Stimulated activated naive CD8-positive, alpha-beta T cell treated with anti-CD3 and anti-CD28 coated beads, Interleukin-15, amount 100 ng/mL, for 72 hours (primary cell): ENCODE results near the gene NPAS2.
A peak's percentile ranks its signal among the peaks of the same experiment; 100 is the strongest.

Source experiments
- ATAC-seq: fragments of 150-1000 bp; cut with Tn5 transposase; 2 replicates; pipeline ENCODE4 v1.10.0; 2021; ENCODE audit warnings: mild to moderate bottlenecking, moderate library complexity
- DNase-seq, 2 donors: peaks; one replicate each; pipeline ENCODE4 v3.0.0; 2021 to 2022
- H3K27ac Mint-ChIP-seq, 2 donors: one replicate each; pipeline ENCODE4 v1.8.0; 2022; ENCODE audit warnings: mild to moderate bottlenecking in 2 of 2, mixed read lengths in 2 of 2, moderate library complexity in 2 of 2
- H3K27me3 Mint-ChIP-seq: one replicate; pipeline ENCODE4 v1.8.0; 2022; ENCODE audit warnings: mixed read lengths
- H3K4me1 Mint-ChIP-seq: one replicate; pipeline ENCODE4 v1.8.0; 2022; ENCODE audit warnings: mild to moderate bottlenecking, mixed read lengths
- H3K4me3 Mint-ChIP-seq, 2 donors: one replicate each; pipeline ENCODE4 v1.8.0; 2022; ENCODE audit warnings: mild to moderate bottlenecking in 2 of 2, mixed read lengths in 2 of 2, moderate library complexity in 1 of 2
- H3K9me3 Mint-ChIP-seq, 2 donors: one replicate each; pipeline ENCODE4 v1.8.0; 2022; ENCODE audit warnings: mixed read lengths in 2 of 2

NPAS2 gene

DNA sequence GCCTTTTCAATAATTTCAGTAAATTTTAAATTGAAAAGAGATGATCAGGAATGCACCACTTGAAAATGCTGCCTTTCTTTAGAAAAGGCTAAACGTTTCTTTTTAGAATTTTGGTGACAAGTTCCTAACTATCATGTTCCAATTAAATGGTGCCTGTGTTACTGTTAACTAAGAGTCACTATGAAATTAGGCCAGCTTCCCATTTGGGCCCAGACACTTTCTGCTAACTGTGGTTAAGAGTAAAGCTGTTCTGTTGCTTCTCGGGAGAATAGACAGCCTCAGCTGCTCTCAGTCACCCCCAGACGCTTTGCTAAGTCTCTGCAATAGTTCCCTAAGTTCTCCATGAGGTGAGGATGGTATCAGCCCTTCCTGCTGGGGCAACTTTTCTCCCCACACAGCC is 90.2 kb downstream of the NPAS2 start:
- no peaks in the 10 kb centered on the region for H3K27me3 Mint-ChIP-seq
- no peak overlapping the region for H3K27ac Mint-ChIP-seq
- no peaks in the 10 kb centered on the region for H3K9me3 Mint-ChIP-seq
- DNase-seq (no peak), ATAC-seq (no peak)
- H3K4me1 Mint-ChIP-seq, result peaks cover 18% of the 10 kb centered on the region
- no peak overlapping the region for H3K4me3 Mint-ChIP-seq

DNA sequence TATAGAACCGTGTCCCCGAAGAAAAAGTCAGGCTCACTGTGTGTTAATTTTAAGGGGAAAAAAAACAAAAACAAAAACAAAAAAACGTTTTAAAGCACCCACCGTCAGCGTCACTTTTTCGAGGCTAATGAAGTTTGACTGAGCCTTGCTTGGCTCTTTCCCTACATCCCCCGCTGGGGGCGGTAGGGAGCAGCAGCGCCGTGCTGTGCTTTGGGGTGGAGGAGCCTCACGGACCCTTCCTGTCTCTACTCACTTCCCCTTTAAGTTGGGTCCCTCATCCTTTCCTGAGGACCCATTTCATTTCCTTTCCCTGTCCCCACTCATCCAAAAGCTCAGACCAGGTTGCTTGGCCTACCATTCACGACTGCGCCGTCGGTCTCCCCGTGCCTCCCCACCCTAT is 99.4 kb downstream of the NPAS2 start:
- Mint-ChIP-seq H3K27me3 (no peaks in the 10 kb centered on the region), H3K27ac (no peak overlapping the region), H3K4me3 (no peak overlapping the region), H3K4me1 (peaks cover 4% of the 10 kb centered on the region), H3K9me3 (no peaks in the 10 kb centered on the region)
- ATAC-seq, result peak; percentile 48
- peak in 1 of 2 donors; percentile 12 for DNase-seq

DNA sequence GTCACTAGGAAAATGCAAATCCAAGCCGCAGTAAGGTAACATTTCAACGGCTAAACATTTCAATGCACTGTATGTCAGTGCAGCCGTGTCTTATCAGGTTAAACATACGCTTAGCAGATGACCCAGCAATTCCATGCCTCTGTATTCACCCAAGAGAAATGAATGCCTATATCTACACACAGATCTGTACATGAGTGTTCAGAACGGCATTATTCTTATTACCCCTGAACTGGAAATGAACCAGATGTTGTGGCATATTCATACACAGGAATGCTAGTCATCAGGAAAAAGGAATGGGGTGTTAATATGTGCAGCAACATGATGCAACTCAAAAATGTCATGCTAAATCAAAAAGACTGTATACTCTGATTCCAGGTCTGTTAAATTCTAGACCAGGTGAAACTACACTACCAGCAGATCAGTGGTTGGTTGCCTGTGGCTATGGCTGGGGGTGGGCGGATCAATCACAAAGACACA is 101.8 kb downstream of the NPAS2 start:
- Mint-ChIP-seq H3K27me3 (no peaks in the 10 kb centered on the region), H3K4me1 (peaks cover 8% of the 10 kb centered on the region), H3K4me3 (no peak overlapping the region), H3K9me3 (no peaks in the 10 kb centered on the region), H3K27ac (no peak overlapping the region)
- ATAC-seq, result no peak
- no peak for DNase-seq

DNA sequence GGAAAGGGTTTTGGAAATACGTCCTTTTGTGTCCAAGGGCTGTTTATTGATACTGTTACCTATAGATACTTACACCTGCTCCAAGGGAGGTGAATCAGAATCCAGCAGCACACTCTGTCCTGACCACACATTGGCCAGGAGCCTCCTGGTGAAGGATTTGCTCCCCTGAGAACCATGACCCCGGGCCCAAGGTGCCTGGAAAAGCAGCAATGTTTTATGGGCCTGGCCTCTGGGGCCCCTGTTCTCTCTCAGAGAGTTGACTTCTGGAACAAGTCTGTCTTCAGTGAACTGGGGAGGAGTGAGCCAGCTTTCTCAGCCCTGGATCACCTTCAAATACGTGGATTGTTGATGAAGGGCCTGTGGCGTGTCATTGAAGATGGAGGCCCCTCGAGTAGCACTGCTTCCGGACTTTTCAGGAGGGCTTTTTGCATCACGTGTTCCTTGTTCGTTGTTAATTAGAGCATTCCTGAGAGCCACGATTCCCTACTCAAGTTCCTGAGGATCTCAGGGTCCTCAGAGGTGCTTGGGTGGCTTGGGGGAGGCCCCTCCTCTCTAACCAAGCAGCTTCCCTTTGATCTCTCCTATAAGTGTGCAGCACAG is 103.6 kb downstream of the NPAS2 start:
- ATAC-seq (no peak), DNase-seq (no peak)
- Mint-ChIP-seq H3K9me3 (no peaks in the 10 kb centered on the region), H3K4me1 (peaks cover 8% of the 10 kb centered on the region), H3K27me3 (no peaks in the 10 kb centered on the region), H3K27ac (peak overlapping the region in 1 of 2 donors; percentile 14), H3K4me3 (no peak overlapping the region)

DNA sequence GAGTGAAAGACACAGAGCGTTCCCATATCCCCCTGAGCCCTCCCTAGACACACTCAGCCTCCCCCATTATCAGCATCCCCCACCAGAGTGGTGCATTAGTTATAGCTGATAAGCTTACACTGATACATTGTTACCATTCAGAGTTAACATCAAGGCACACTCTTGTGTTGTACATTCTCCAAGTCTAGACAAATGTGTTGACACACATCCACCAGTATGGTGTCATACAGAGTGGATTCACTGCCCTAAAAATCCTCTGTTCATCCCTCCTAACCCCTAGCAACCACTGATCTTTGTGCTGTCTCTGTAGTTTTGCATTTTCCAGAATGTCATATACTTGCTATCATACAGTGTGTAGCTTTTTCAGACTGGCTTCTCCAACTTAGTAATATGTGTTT is 104.2 kb downstream of the NPAS2 start:
- Mint-ChIP-seq H3K4me3 (no peak overlapping the region), H3K9me3 (no peaks in the 10 kb centered on the region), H3K4me1 (peaks cover 8% of the 10 kb centered on the region), H3K27ac (peak overlapping the region in 1 of 2 donors; percentile 88), H3K27me3 (no peaks in the 10 kb centered on the region)
- DNase-seq (no peak), ATAC-seq (peak; percentile 10)

DNA sequence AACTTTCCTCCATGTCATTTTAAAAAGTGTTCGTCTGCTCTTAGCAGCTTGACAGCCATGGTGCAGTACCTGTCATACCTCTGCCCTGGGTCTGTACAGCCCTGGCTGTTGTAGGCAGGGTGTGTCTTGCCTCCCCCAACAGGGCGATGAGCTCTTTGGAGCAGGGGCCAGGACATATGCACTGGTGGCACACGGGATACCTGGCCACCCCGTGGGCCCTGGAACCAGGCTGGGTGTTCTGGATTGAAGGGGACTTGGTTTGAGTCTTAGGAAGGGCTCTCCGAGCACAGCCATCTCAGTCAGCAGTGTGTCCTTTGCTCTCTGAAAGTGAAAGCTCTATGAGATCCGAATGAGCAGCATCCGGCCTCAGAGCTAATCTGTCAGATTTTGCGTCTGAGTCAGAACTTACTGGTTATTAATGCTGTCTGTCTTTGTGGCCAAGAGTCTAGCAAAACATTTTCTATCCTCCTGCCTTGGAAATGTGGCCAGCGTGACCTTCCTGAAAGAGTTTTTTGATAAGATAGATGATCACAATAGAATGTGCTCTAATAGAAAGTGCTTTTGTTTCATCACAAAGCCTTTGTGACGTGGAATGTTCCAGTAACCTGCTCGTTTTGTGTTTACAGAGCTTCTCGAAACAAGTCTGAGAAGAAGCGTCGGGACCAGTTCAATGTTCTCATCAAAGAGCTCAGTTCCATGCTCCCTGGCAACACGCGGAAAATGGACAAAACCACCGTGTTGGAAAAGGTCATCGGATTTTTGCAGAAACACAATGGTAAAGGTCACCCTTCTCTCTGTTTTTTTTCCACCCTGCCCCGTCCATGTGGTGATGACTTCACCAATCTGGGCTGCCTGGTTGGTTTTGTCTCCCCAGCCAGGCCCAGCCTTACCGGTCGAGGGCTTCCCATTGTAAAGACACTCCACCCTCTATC is 104.8 kb downstream of the NPAS2 start:
- H3K9me3 Mint-ChIP-seq, result no peaks in the 10 kb centered on the region
- H3K27me3 Mint-ChIP-seq, result no peaks in the 10 kb centered on the region
- ATAC-seq, result peak; percentile 86
- peak overlapping the region in 1 of 2 donors; percentile 88 for H3K27ac Mint-ChIP-seq
- H3K4me3 Mint-ChIP-seq, result peak overlapping the region; percentile 31 to 32
- DNase-seq, result peak in 1 of 2 donors; percentile 22
- H3K4me1 Mint-ChIP-seq, result peaks cover 8% of the 10 kb centered on the region

DNA sequence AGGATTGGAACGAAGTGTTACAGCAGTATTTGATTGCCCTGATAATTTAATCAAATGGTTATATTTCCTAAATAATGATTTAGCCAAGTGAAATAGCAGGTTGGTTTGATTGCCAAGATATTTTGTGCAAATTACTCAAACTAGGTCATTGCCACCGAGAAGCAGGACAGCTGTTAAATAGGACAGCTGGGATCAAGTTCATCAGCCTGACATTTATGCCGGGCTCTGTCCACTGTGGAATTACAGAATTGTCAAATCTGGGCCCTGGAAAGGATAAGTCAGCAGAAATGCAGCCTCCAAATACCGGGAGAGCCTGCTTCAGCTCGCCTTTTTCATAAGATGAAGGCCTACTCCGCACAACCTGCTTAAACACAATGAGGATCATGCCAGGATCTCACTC is 108.3 kb downstream of the NPAS2 start:
- Mint-ChIP-seq H3K4me1 (peaks cover 8% of the 10 kb centered on the region), H3K27ac (no peak overlapping the region), H3K27me3 (no peaks in the 10 kb centered on the region), H3K4me3 (no peak overlapping the region), H3K9me3 (no peaks in the 10 kb centered on the region)
- DNase-seq, result no peak
- ATAC-seq, result no peak

DNA sequence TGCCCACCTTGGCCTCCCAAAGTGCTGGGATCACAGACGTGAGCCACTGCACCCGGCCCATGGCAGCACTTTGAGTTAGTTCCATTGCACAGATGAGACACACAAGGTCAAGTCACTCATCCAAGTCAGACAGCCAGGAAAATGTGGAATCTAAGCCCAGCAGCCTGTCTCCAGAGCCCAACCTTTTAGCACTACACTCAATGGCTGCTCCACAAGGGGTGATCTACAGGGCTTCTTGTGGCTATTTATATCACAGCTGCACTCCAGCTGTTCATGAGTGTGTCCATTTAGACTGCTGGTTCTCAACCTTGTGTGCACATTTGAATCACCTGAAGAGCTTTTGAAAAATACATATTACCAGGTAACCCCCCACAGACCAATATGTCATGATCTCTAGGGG is 109.2 kb downstream of the NPAS2 start:
- no peak for DNase-seq
- Mint-ChIP-seq H3K4me1 (peaks cover 6% of the 10 kb centered on the region), H3K4me3 (no peak overlapping the region)

DNA sequence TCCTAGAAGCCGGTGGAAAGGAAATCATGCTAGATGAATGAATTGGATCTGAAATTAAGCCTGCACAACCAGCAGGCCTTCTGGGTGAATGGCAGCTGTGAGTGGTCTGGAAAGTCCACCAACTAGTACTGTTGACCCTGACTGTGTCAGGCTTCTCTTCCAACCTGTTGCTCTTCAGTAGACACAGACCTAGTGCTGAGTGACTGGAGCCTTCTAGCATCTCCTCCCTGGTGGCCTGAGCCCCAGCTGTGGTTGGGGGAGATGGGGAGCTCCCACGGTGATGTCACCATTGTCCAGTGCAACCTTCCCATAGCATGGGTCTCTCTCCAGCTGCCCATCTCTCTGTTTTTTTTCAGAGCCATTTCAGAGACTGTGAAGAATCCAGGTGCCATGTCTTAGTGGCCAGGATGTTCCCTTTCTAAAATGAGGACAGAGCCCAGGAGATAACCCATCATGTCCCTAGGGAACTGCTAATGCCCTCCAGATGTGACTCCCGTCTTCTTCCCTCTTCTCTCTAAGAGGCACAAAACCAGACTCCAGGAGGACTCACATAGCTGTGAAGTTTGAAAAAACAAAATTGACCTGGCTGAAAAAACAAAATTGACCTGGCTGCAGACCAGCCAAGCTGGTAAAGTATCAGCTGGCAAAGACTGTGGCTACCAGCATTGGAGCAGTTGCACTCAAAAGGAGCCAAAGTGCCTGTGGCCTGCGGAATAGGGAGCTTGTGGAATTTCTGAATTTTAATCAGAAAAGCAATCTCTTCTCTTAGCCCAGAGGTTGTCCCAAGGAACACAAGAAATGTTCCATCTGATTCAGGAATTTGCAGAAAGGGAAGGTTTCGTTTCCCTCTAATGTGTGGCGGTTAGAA is 114.8 kb downstream of the NPAS2 start:
- H3K27ac Mint-ChIP-seq, result no peak overlapping the region
- H3K9me3 Mint-ChIP-seq, result no peaks in the 10 kb centered on the region
- no peak for DNase-seq
- H3K27me3 Mint-ChIP-seq, result no peaks in the 10 kb centered on the region
- H3K4me1 Mint-ChIP-seq, result peaks cover 7% of the 10 kb centered on the region
- H3K4me3 Mint-ChIP-seq, result no peak overlapping the region
- no peak for ATAC-seq

More for the DNA sequence above, 109.2 kb downstream of the NPAS2 start:
- no peak for ATAC-seq
- Mint-ChIP-seq H3K27ac (no peak overlapping the region), H3K27me3 (no peaks in the 10 kb centered on the region), H3K9me3 (no peaks in the 10 kb centered on the region)

DNA sequence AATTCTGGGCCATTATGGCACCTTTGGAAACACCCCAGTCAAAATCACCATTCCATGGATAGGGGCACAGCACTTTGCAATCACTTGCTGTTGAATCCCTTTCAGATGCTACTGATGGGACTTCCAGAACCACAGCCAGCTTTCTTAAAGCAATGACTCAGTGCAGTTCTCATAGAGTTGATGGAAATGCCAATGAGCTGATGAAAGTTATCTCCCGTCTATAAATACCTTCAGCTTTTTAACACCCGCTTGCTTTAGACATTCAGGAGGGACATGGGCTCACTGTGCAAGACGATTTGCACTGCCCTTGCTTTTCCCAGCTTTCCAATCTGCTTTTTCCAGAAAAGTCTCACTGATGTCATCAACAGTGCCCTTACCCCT is 115.4 kb downstream of the NPAS2 start:
- H3K4me1 Mint-ChIP-seq, result peaks cover 9% of the 10 kb centered on the region
- H3K27me3 Mint-ChIP-seq, result no peaks in the 10 kb centered on the region
- no peak overlapping the region for H3K27ac Mint-ChIP-seq
- DNase-seq (no peak), ATAC-seq (no peak)
- H3K4me3 Mint-ChIP-seq, result no peak overlapping the region
- no peaks in the 10 kb centered on the region for H3K9me3 Mint-ChIP-seq

DNA sequence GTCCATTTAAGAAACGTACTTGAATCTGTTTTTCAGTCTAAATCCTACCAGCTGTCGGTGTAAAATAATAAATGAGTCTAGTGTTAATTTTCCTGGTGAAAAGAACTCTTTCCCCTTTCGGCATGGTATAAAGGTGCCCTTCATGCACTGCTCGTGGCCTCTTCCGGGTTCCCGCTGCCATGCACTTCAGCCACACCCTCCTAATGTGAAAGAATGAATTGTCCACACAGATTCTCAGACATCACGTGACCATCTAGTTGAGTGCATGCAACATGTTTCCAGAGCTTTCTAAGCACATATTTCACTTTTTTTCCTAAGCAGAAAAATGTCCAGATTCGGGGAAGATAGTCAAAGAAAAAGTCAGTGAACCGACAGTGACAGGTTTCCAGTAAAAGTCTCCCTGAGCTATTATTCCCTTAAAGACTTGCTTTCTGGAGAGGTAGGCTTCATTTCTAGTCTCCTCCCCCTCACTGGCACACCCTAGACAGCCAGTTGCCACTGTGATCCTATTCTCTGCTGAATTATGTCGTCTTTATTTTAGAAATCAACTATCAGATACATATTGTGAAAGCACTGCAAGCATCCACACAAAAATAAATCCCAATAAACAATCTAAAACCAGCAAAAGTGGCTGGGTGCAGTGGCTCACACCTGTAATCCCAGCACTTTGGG is 116.3 kb downstream of the NPAS2 start:
- DNase-seq (no peak), ATAC-seq (no peak)
- Mint-ChIP-seq H3K27ac (no peak overlapping the region), H3K9me3 (no peaks in the 10 kb centered on the region), H3K4me1 (peaks cover 18% of the 10 kb centered on the region), H3K4me3 (no peak overlapping the region), H3K27me3 (no peaks in the 10 kb centered on the region)

DNA sequence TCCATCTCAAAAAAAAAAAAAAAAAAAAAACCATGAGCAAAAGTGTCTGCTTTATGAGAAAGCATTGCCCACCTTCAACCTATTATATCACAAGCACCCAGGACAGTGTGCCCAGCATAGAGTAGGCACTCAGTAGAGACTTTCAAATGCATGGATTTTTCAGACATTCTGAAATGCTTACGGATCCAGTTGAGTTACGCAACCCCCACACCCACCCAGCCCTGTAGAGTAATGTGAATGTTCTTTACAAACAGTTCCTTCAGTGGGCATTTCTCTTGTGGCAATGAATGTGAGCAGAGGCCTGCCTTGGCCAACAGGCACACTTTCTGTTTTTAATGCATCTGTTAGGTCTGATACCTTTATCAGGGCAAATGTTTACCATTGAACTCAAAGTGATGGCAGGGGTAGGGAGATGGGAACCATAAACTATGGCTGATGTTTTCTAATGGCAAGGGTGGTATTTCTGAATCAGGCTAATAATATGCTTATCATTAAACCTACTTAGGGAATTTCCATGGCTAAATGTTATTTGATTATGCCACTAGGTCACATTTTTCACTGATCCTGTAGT is 117.1 kb downstream of the NPAS2 start:
- no peaks in the 10 kb centered on the region for H3K27me3 Mint-ChIP-seq
- H3K27ac Mint-ChIP-seq, result no peak overlapping the region
- no peak for DNase-seq
- no peak overlapping the region for H3K4me3 Mint-ChIP-seq
- peaks cover 26% of the 10 kb centered on the region for H3K4me1 Mint-ChIP-seq
- H3K9me3 Mint-ChIP-seq, result no peaks in the 10 kb centered on the region
- no peak for ATAC-seq

DNA sequence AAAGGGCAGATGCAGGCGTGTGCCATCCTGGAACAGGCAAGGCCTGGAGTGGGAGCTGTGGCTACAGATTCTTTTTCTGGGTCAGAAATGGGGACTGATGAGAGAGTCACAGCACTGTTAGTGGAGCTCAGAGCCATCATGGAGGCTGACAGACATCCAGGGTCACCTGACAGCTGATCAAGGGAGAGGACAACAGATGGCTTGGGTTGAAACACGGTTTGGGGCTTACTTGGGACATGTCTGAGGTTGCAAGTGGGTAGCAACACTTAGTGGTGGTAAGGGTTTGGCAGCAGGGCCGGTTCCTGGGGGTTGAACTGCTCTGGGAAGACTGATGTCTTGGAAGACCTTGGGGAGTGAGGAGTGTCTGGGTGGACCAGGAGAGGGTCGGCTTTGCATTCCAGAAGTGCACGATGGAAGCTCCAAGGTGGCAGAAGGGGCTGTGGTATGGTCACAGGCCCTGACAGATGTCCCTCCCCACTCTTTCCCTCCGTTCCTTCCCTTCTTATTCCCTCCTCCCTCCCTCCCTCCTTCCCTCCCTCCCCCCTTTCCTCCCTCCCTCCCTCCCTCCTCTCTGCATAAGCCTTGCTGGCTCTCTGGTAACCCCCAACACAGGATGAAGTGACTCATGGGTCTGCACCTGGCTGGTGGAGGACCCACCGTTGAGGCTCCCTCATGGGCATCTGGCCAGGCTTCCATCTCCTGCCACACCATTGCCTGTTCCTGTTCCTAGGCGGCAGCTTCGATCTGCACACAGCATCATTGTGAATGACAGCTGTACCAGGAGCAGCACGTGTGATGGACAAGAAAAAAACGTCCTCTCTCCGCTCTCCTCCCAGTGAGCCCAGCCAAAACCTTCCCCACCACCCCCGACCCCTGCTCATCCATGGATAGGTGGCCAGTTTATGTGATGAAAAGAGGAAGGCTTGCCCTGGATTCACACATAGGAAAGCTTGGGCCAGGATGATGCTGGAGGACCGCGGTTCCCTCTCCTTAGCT is 118.4 kb downstream of the NPAS2 start:
- peak overlapping the region; percentile 54 to 88 for H3K27ac Mint-ChIP-seq
- no peak for DNase-seq
- H3K27me3 Mint-ChIP-seq, result no peaks in the 10 kb centered on the region
- ATAC-seq, result peak; percentile 27
- H3K9me3 Mint-ChIP-seq, result no peaks in the 10 kb centered on the region
- no peak overlapping the region for H3K4me3 Mint-ChIP-seq
- H3K4me1 Mint-ChIP-seq, result peaks cover 26% of the 10 kb centered on the region

DNA sequence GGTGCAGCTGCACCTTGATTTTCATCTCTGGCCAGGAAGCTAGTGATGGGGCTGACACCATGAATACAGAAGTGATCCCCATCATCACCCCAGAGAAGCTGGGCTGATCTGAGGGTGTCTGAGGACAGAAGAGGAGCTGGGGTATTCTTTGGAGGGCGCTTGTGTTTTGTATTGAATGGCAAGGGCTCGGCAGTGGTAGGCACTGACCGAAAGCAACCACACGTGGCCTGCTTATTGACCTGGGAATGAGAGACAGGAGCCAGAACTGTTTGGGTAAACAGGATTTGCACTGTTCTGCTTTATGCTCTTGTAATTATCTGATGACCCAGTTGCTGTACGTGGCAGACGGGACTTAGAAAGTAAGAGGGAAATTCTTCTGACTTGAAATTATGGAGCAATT is 119.5 kb downstream of the NPAS2 start:
- H3K27me3 Mint-ChIP-seq, result no peaks in the 10 kb centered on the region
- ATAC-seq, result no peak
- H3K4me3 Mint-ChIP-seq, result no peak overlapping the region
- H3K4me1 Mint-ChIP-seq, result peaks cover 26% of the 10 kb centered on the region
- no peaks in the 10 kb centered on the region for H3K9me3 Mint-ChIP-seq
- peak overlapping the region in 1 of 2 donors; percentile 48 for H3K27ac Mint-ChIP-seq
- no peak for DNase-seq
